IPS-18c (cell line): ENCODE results near the gene SRRM5.
"Not testable (repeated sequence)": the region's sequence is repeated elsewhere in the genome, so short reads cannot be mapped to it uniquely, and the experiment has no call there.

Experiments used
- H3K4me3 ChIP-seq: 2 replicates; pipeline ENCODE4 v1.7.0; 2013; ENCODE audit warnings: low read depth, mild to moderate bottlenecking, low read length, moderate library complexity; ENCODE audit not compliant: insufficient read depth
- H3K9me3 ChIP-seq: one replicate; pipeline ENCODE4 v1.6.1; 2013; ENCODE audit warnings: mild to moderate bottlenecking, low read length, moderate library complexity; ENCODE audit not compliant: control insufficient read depth, insufficient read depth

The SRRM5 gene

GRCh38 chr19:43586346-43586745, 25.5 kb upstream of the SRRM5 start:
- Histone ChIP-seq H3K9me3 (no peaks in the 10 kb centered on the region), H3K4me3 (no peak overlapping the region)

- H3K9me3 ChIP-seq: not testable (repeated sequence)
These were observed 24.9 kb upstream of the SRRM5 start for GRCh38 chr19:43587029-43587428.

GRCh38 chr19:43589277-43589676, 22.6 kb upstream of the SRRM5 start:
- Histone ChIP-seq H3K4me3 (no peak overlapping the region), H3K9me3 (no peaks in the 10 kb centered on the region)

More at GRCh38 chr19:43587029-43587428, 24.9 kb upstream of the SRRM5 start:
- not testable (repeated sequence) for H3K4me3 ChIP-seq

GRCh38 chr19:43589678-43590077, 22.2 kb upstream of the SRRM5 start:
- Histone ChIP-seq H3K4me3 (no peak overlapping the region), H3K9me3 (no peaks in the 10 kb centered on the region)

GRCh38 chr19:43591904-43592772, 19.8 kb upstream of the SRRM5 start:
- no peak overlapping the region for H3K4me3 ChIP-seq
- no peaks in the 10 kb centered on the region for H3K9me3 ChIP-seq

- no peaks in the 10 kb centered on the region for H3K9me3 ChIP-seq
- H3K4me3 ChIP-seq: no peak overlapping the region
These were observed 19.0 kb upstream of the SRRM5 start for GRCh38 chr19:43592800-43593350.

GRCh38 chr19:43594081-43594697, 17.7 kb upstream of the SRRM5 start:
- Histone ChIP-seq H3K4me3 (no peak overlapping the region), H3K9me3 (no peaks in the 10 kb centered on the region)

- H3K4me3 ChIP-seq: peak overlapping the region; percentile 71
- no peaks in the 10 kb centered on the region for H3K9me3 ChIP-seq
These were observed 16.9 kb upstream of the SRRM5 start for GRCh38 chr19:43594710-43595604.

GRCh38 chr19:43595605-43595998, 16.3 kb upstream of the SRRM5 start:
- peak overlapping the region; percentile 71 for H3K4me3 ChIP-seq
- no peaks in the 10 kb centered on the region for H3K9me3 ChIP-seq

GRCh38 chr19:43595999-43596841, 15.7 kb upstream of the SRRM5 start, which contains the start of the genes IRGQ and ZNF576:
TSS of gene IRGQ (minus strand) at chr19:43596134. CDS start at chr19:43595338, 796 bp downstream.
TSS of gene ZNF576 (plus strand) at chr19:43596595. CDS start at chr19:43597109, 514 bp downstream.
- H3K9me3 ChIP-seq: no peaks in the 10 kb centered on the region
- peak within 1 kb of the TSS; percentile 80 for H3K4me3 ChIP-seq

GRCh38 chr19:43596842-43597461, 14.9 kb upstream of the SRRM5 start:
- Histone ChIP-seq H3K4me3 (peak overlapping the region; percentile 80), H3K9me3 (no peaks in the 10 kb centered on the region)

GRCh38 chr19:43597876-43598275, 14.0 kb upstream of the SRRM5 start:
- Histone ChIP-seq H3K9me3 (no peaks in the 10 kb centered on the region), H3K4me3 (peak overlapping the region; percentile 80; the same call in 1 of the 2 replicates)

- Histone ChIP-seq H3K9me3 (no peaks in the 10 kb centered on the region), H3K4me3 (no peak overlapping the region)
These were observed 13.2 kb upstream of the SRRM5 start for GRCh38 chr19:43598445-43599240.

GRCh38 chr19:43599635-43600295, 12.1 kb upstream of the SRRM5 start:
- H3K9me3 ChIP-seq: no peaks in the 10 kb centered on the region
- no peak overlapping the region for H3K4me3 ChIP-seq

- not testable (repeated sequence) for H3K9me3 ChIP-seq, H3K4me3 ChIP-seq
These were observed 11.6 kb upstream of the SRRM5 start for GRCh38 chr19:43600326-43600725.
